HEK293 (cell line): Measurements from ENCODE around the gene AFG1L.
A peak's percentile ranks its signal among the peaks of the same experiment; 100 is the strongest.

Source experiments
- GFI1B ChIP-seq: fragments of 450-650 bp; formaldehyde crosslinking; IDR thresholded peaks from 2 replicates; pipeline ENCODE4 v1.5.1; 2016; ENCODE audit warnings: missing biosample characterization, missing genetic modification characterization
- GLI4 ChIP-seq: fragments of 450-650 bp; formaldehyde crosslinking; IDR thresholded peaks from 2 replicates; pipeline ENCODE4 v1.5.1; 2016; ENCODE audit warnings: missing biosample characterization, missing genetic modification characterization
- HOXC10 ChIP-seq: sonication (generic); formaldehyde crosslinking; IDR thresholded peaks from 2 replicates; pipeline ENCODE4 v1.8.1; 2023; ENCODE audit warnings: mild to moderate bottlenecking, missing genetic modification reagents
- HOXD13 ChIP-seq: sonication (generic); formaldehyde crosslinking; IDR thresholded peaks from 2 replicates; pipeline ENCODE4 v1.8.0; 2022; ENCODE audit warnings: missing genetic modification reagents, borderline replicate concordance
- KLF8 ChIP-seq: fragments of 450-650 bp; formaldehyde crosslinking; IDR thresholded peaks from 2 replicates; pipeline ENCODE4 v1.5.1; 2016; ENCODE audit warnings: missing biosample characterization, missing genetic modification characterization
- REPIN1 ChIP-seq: fragments of 450-650 bp; formaldehyde crosslinking; IDR thresholded peaks from 2 replicates; pipeline ENCODE4 v1.5.1; 2017; ENCODE audit warnings: missing biosample characterization, missing genetic modification characterization, low read depth
- SCRT2 ChIP-seq: fragments of 450-650 bp; formaldehyde crosslinking; IDR thresholded peaks from 2 replicates; pipeline ENCODE4 v1.5.1; 2016; ENCODE audit warnings: missing biosample characterization, missing genetic modification characterization
- TRIM28 ChIP-seq: IDR thresholded peaks from 2 replicates; pipeline ENCODE4 v1.6.1; 2011; ENCODE audit warnings: low read length, control low read depth, borderline replicate concordance
- YY2 ChIP-seq: fragments of 450-650 bp; formaldehyde crosslinking; IDR thresholded peaks from 2 replicates; pipeline ENCODE4 v1.5.1; 2016; ENCODE audit warnings: missing biosample characterization, missing genetic modification characterization
- ZFP69B ChIP-seq: fragments of 450-650 bp; formaldehyde crosslinking; IDR thresholded peaks from 2 replicates; pipeline ENCODE4 v1.5.1; 2016; ENCODE audit warnings: missing biosample characterization, missing genetic modification characterization
- ZNF112 ChIP-seq: fragments of 450-650 bp; formaldehyde crosslinking; IDR thresholded peaks from 2 replicates; pipeline ENCODE4 v1.5.0; 2017; ENCODE audit warnings: missing biosample characterization, missing genetic modification characterization
- ZNF341 ChIP-seq: fragments of 450-650 bp; formaldehyde crosslinking; IDR thresholded peaks from 2 replicates; pipeline ENCODE4; 2016; ENCODE audit warnings: low read depth, missing biosample characterization, missing genetic modification characterization
- ZNF404 ChIP-seq: fragments of 450-650 bp; formaldehyde crosslinking; IDR thresholded peaks from 2 replicates; pipeline ENCODE4 v1.5.1; 2017; ENCODE audit warnings: missing biosample characterization, missing genetic modification characterization
- ZNF416 ChIP-seq: fragments of 450-650 bp; formaldehyde crosslinking; IDR thresholded peaks from 2 replicates; pipeline ENCODE4 v1.5.1; 2016; ENCODE audit warnings: missing biosample characterization, missing genetic modification characterization
- ZNF596 ChIP-seq: fragments of 450-650 bp; IDR thresholded peaks from 2 replicates; pipeline ENCODE4 v1.5.0; 2018; ENCODE audit warnings: missing biosample characterization, mild to moderate bottlenecking, missing genetic modification characterization, moderate library complexity
- ZNF629 ChIP-seq: fragments of 450-650 bp; formaldehyde crosslinking; IDR thresholded peaks from 2 replicates; pipeline ENCODE4 v1.5.1; 2017; ENCODE audit warnings: missing biosample characterization, missing genetic modification characterization
- ZNF785 ChIP-seq: fragments of 450-650 bp; formaldehyde crosslinking; IDR thresholded peaks from 2 replicates; pipeline ENCODE4 v1.5.1; 2016; ENCODE audit warnings: missing biosample characterization, missing genetic modification characterization
- ZSCAN16 ChIP-seq: fragments of 450-650 bp; formaldehyde crosslinking; IDR thresholded peaks from 2 replicates; pipeline ENCODE4 v1.5.1; 2016; ENCODE audit warnings: missing biosample characterization, missing genetic modification characterization
- ZSCAN23 ChIP-seq: fragments of 450-650 bp; formaldehyde crosslinking; IDR thresholded peaks from 2 replicates; pipeline ENCODE4 v1.5.1; 2016; ENCODE audit warnings: missing biosample characterization, missing genetic modification characterization
- TF ChIP-seq, protein P1 (sequence below): fragments of 450-650 bp; formaldehyde crosslinking; IDR thresholded peaks from 2 replicates; pipeline ENCODE4 v1.5.0; 2017; ENCODE audit warnings: missing biosample characterization, missing genetic modification characterization, borderline replicate concordance
- TF ChIP-seq, protein P2 (sequence below): fragments of 450-650 bp; formaldehyde crosslinking; IDR thresholded peaks from 2 replicates; pipeline ENCODE4; 2016; ENCODE audit warnings: missing biosample characterization, missing genetic modification characterization
- TF ChIP-seq, protein P3 (sequence below): fragments of 450-650 bp; formaldehyde crosslinking; IDR thresholded peaks from 2 replicates; pipeline ENCODE4 v1.5.1; 2016; ENCODE audit warnings: missing biosample characterization, missing genetic modification characterization
- TF ChIP-seq, protein P4 (sequence below): fragments of 450-650 bp; formaldehyde crosslinking; IDR thresholded peaks from 2 replicates; pipeline ENCODE4 v1.5.1; 2016; ENCODE audit warnings: missing biosample characterization, missing genetic modification characterization, low read depth
- TF ChIP-seq, protein P5 (sequence below): fragments of 450-650 bp; IDR thresholded peaks from 2 replicates; pipeline ENCODE4 v1.5.1; 2018; ENCODE audit warnings: missing biosample characterization, missing genetic modification characterization
- TF ChIP-seq, protein P6 (sequence below): IDR thresholded peaks from 2 replicates; pipeline ENCODE4 v1.6.1; 2011; ENCODE audit warnings: mild to moderate bottlenecking, low read depth, low read length, borderline replicate concordance
- TF ChIP-seq, protein P7 (sequence below): fragments of 450-650 bp; formaldehyde crosslinking; IDR thresholded peaks from 2 replicates; pipeline ENCODE4 v1.5.1; 2016; ENCODE audit warnings: missing biosample characterization, missing genetic modification characterization
- TF ChIP-seq, protein P8 (sequence below): fragments of 450-650 bp; formaldehyde crosslinking; IDR thresholded peaks from 2 replicates; pipeline ENCODE4 v1.5.1; 2016; ENCODE audit warnings: missing biosample characterization, missing genetic modification characterization

Gene AFG1L

DNA sequence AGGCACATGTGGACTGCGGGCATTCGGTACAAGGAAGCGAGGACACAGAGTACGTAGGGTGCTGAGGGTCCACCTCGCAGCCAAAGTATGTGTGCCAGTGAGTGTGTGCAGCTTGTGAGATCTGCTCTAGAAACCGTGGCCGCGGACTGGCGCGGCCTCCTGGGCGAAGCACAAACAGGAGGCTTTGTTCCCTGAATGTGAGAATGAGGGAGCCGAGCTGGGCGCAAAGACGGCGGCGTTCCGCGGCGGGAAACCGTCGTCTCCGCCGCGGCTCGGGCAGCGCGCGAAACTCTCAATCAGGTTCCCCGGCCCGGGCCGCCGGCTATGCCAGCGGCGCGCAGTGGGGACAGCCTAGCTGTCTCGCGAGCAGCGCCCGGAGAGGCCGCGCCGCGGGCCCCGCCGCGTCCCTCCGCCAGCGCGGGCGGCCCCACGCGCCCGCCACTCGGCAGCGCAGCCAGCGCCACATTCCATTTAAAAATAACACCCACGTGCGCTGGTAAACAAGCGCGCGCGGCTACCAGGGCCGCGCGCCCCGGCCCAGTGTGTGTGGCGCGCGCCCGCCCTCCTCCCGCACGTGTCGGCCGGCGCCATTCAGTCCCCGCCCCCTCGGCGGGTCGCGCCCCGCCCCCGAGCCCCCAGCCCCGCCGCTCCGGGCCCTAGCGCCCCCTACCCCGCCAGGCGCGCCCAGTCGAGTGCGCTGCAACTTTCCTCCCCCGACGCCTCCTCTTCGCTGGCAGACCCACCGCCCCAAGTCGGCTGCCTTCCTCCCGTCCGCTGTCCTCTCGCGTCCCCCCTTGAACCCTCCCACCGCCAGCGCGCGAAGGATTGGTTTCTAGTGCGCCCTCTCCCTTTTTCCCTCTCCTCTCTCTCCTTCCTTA is 262.9 kb downstream of the AFG1L start (continued):
- TF ChIP-seq, protein P1, sequence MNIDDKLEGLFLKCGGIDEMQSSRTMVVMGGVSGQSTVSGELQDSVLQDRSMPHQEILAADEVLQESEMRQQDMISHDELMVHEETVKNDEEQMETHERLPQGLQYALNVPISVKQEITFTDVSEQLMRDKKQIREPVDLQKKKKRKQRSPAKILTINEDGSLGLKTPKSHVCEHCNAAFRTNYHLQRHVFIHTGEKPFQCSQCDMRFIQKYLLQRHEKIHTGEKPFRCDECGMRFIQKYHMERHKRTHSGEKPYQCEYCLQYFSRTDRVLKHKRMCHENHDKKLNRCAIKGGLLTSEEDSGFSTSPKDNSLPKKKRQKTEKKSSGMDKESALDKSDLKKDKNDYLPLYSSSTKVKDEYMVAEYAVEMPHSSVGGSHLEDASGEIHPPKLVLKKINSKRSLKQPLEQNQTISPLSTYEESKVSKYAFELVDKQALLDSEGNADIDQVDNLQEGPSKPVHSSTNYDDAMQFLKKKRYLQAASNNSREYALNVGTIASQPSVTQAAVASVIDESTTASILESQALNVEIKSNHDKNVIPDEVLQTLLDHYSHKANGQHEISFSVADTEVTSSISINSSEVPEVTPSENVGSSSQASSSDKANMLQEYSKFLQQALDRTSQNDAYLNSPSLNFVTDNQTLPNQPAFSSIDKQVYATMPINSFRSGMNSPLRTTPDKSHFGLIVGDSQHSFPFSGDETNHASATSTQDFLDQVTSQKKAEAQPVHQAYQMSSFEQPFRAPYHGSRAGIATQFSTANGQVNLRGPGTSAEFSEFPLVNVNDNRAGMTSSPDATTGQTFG, result no peak
- TF ChIP-seq, protein P2, sequence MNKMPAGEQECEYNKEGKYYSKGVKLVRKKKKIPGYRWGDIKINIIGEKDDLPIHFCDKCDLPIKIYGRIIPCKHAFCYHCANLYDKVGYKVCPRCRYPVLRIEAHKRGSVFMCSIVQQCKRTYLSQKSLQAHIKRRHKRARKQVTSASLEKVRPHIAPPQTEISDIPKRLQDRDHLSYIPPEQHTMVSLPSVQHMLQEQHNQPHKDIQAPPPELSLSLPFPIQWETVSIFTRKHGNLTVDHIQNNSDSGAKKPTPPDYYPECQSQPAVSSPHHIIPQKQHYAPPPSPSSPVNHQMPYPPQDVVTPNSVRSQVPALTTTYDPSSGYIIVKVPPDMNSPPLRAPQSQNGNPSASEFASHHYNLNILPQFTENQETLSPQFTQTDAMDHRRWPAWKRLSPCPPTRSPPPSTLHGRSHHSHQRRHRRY (tag by site-specific recombination), result no peak
- TF ChIP-seq, protein P3, sequence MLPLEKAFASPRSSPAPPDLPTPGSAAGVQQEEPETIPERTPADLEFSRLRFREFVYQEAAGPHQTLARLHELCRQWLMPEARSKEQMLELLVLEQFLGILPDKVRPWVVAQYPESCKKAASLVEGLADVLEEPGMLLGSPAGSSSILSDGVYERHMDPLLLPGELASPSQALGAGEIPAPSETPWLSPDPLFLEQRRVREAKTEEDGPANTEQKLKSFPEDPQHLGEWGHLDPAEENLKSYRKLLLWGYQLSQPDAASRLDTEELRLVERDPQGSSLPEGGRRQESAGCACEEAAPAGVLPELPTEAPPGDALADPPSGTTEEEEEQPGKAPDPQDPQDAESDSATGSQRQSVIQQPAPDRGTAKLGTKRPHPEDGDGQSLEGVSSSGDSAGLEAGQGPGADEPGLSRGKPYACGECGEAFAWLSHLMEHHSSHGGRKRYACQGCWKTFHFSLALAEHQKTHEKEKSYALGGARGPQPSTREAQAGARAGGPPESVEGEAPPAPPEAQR (tag by site-specific recombination), result no peak
- no peak for TF ChIP-seq GLI4 (tag by site-specific recombination)
- TF ChIP-seq, protein P4, sequence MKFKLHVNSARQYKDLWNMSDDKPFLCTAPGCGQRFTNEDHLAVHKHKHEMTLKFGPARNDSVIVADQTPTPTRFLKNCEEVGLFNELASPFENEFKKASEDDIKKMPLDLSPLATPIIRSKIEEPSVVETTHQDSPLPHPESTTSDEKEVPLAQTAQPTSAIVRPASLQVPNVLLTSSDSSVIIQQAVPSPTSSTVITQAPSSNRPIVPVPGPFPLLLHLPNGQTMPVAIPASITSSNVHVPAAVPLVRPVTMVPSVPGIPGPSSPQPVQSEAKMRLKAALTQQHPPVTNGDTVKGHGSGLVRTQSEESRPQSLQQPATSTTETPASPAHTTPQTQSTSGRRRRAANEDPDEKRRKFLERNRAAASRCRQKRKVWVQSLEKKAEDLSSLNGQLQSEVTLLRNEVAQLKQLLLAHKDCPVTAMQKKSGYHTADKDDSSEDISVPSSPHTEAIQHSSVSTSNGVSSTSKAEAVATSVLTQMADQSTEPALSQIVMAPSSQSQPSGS (tag by site-specific recombination), result no peak
- no peak for TF ChIP-seq ZNF112 (tag by site-specific recombination)
- TF ChIP-seq ZFP69B, result peak; percentile 51; the same call in 1 of the 2 replicates
- no peak for TF ChIP-seq HOXD13
- TF ChIP-seq YY2, result no peak
- no peak for TF ChIP-seq ZSCAN16 (tag by site-specific recombination)
- no peak for TF ChIP-seq ZSCAN23
- TF ChIP-seq ZNF596 (tag by site-specific recombination), result no peak
- TF ChIP-seq, protein P5, sequence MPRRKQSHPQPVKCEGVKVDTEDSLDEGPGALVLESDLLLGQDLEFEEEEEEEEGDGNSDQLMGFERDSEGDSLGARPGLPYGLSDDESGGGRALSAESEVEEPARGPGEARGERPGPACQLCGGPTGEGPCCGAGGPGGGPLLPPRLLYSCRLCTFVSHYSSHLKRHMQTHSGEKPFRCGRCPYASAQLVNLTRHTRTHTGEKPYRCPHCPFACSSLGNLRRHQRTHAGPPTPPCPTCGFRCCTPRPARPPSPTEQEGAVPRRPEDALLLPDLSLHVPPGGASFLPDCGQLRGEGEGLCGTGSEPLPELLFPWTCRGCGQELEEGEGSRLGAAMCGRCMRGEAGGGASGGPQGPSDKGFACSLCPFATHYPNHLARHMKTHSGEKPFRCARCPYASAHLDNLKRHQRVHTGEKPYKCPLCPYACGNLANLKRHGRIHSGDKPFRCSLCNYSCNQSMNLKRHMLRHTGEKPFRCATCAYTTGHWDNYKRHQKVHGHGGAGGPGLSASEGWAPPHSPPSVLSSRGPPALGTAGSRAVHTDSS, result no peak
- TF ChIP-seq SCRT2 (tag by site-specific recombination), result no peak
- TF ChIP-seq, protein P6, sequence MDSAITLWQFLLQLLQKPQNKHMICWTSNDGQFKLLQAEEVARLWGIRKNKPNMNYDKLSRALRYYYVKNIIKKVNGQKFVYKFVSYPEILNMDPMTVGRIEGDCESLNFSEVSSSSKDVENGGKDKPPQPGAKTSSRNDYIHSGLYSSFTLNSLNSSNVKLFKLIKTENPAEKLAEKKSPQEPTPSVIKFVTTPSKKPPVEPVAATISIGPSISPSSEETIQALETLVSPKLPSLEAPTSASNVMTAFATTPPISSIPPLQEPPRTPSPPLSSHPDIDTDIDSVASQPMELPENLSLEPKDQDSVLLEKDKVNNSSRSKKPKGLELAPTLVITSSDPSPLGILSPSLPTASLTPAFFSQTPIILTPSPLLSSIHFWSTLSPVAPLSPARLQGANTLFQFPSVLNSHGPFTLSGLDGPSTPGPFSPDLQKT, result no peak
- TF ChIP-seq, protein P7, sequence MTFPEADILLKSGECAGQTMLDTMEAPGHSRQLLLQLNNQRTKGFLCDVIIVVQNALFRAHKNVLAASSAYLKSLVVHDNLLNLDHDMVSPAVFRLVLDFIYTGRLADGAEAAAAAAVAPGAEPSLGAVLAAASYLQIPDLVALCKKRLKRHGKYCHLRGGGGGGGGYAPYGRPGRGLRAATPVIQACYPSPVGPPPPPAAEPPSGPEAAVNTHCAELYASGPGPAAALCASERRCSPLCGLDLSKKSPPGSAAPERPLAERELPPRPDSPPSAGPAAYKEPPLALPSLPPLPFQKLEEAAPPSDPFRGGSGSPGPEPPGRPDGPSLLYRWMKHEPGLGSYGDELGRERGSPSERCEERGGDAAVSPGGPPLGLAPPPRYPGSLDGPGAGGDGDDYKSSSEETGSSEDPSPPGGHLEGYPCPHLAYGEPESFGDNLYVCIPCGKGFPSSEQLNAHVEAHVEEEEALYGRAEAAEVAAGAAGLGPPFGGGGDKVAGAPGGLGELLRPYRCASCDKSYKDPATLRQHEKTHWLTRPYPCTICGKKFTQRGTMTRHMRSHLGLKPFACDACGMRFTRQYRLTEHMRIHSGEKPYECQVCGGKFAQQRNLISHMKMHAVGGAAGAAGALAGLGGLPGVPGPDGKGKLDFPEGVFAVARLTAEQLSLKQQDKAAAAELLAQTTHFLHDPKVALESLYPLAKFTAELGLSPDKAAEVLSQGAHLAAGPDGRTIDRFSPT (tag by site-specific recombination), result no peak
- TF ChIP-seq, protein P8, sequence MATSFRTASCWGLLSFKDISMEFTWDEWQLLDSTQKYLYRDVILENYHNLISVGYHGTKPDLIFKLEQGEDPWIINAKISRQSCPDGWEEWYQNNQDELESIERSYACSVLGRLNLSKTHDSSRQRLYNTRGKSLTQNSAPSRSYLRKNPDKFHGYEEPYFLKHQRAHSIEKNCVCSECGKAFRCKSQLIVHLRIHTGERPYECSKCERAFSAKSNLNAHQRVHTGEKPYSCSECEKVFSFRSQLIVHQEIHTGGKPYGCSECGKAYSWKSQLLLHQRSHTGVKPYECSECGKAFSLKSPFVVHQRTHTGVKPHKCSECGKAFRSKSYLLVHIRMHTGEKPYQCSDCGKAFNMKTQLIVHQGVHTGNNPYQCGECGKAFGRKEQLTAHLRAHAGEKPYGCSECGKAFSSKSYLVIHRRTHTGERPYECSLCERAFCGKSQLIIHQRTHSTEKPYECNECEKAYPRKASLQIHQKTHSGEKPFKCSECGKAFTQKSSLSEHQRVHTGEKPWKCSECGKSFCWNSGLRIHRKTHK (tag by site-specific recombination), result no peak
- TF ChIP-seq KLF8 (tag by site-specific recombination), result no peak
- no peak for TF ChIP-seq ZNF629 (tag by site-specific recombination)
- no peak for TF ChIP-seq ZNF416
- TF ChIP-seq TRIM28, result no peak
- no peak for TF ChIP-seq ZNF404 (tag by site-specific recombination)
- TF ChIP-seq REPIN1 (tag by site-specific recombination), result no peak
- no peak for TF ChIP-seq GFI1B (tag by site-specific recombination)
- no peak for TF ChIP-seq ZNF785 (tag by site-specific recombination)
- peak; percentile 72 for TF ChIP-seq ZNF341 (tag by site-specific recombination)
- TF ChIP-seq HOXC10 (CRISPR knock-in tag), result no peak
